ENCODE measurements around the gene MAD1L1. TPM values are rescaled to one million over a fixed set of nuclear protein-coding genes. Genes with fewer than 3 reads are reported as not detected.

The MAD1L1 gene
- total and polyA plus RNA-seq, 2 of the 8 experiments (the other 6 are each of a cell fraction or from before 2014, with no cell fraction given): 40.4 to 44.6 TPM

DNA sequence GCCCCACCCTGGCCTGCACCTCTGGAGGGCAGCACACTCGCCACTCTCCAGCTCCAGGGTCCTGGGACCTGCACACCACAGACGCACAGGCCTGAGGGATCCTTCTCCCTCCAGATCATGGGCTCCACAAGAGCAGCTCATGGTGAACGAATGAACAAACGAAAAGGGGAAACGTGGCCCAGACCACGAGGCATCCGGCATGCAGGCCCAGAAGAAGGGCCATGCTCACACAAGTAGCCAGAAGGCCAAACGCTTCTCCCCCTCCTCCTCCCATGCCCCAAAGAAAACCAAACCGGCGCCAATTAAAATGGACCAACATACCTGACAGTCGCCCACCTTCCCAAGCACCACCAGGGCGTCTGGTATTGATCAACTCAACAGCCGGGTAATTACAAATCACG, 30.4 kb downstream of the MAD1L1 start:
- Histone ChIP-seq H3K79me2 (ENCODE audit: control insufficient read depth in 1 of 2, insufficient read depth in 2 of 2, low read length in 2 of 2) (peaks cover 0 to 3% of the 10 kb centered on the region in 2 experiments; a peak in 1 of 4 replicates), H3K23ac (ENCODE audit: insufficient read length) (no peak overlapping the region), H3K4me2 (ENCODE audit: insufficient read depth in 1 of 2, low read depth in 2 of 2, low read length in 2 of 2) (no peak overlapping the region), H3K56ac (replicated peaks; ENCODE audit: insufficient read length, low read depth, low read length) (no peak overlapping the region), H2BK15ac (ENCODE audit: low read length) (no peak overlapping the region), H3K27ac (ENCODE audit: low read depth, low read length) (no peak overlapping the region), H4K91ac (replicated peaks; ENCODE audit: insufficient read length, low read length) (no peak overlapping the region), H3K4ac (replicated peaks; ENCODE audit: insufficient read length, low read depth, low read length) (no peak overlapping the region), H2AFZ (ENCODE audit: low read length) (no peak overlapping the region), H3K27me3 (replicated peaks in 1 of 4; ENCODE audit: control insufficient read depth in 3 of 4, extremely low read depth in 1 of 4, insufficient read depth in 3 of 4, low read length in 3 of 4) (no peaks in the 10 kb centered on the region), H3K9me3 (ENCODE audit: insufficient read depth in 2 of 2, low read depth in 1 of 2, low read length in 1 of 2) (no peaks in the 10 kb centered on the region), H3K4me1 (replicated peaks in 1 of 4; ENCODE audit: control insufficient read depth in 3 of 4, insufficient read depth in 4 of 4, low read length in 3 of 4) (no peaks in the 10 kb centered on the region), H2BK20ac (ENCODE audit: low read length) (no peak overlapping the region), H3K9ac (replicated peaks in 1 of 4; ENCODE audit: extremely low read depth in 1 of 4, low read depth in 3 of 4, low read length in 3 of 4) (no peak overlapping the region), H4K8ac (ENCODE audit: extremely low read depth, insufficient read depth, low read length) (peak overlapping the region; percentile 3; the same call in 1 of the 2 replicates), H2BK5ac (ENCODE audit: low read depth, low read length) (no peak overlapping the region), H2BK120ac (replicated peaks; ENCODE audit: low read depth, low read length) (no peak overlapping the region), H3K79me1 (ENCODE audit: low read depth, low read length) (peaks cover 4% of the 10 kb centered on the region), H3K18ac (ENCODE audit: extremely low read depth, low read length) (no peak overlapping the region), H3K23me2 (ENCODE audit: low read depth, low read length) (no peaks in the 10 kb centered on the region), H4K20me1 (replicated peaks in 1 of 2; ENCODE audit: control insufficient read depth in 1 of 2, insufficient read depth in 2 of 2, low read length in 2 of 2) (peaks cover 9 to 15% of the 10 kb centered on the region in 2 experiments), H3K4me3 (ENCODE audit: extremely low read depth in 1 of 4, insufficient read depth in 2 of 4, low read depth in 3 of 4, low read length in 4 of 4) (no peak overlapping the region), H3K14ac (ENCODE audit: insufficient read length) (no peak overlapping the region), H2BK12ac (ENCODE audit: low read depth, low read length) (no peak overlapping the region), H4K5ac (ENCODE audit: insufficient read length, low read depth, low read length) (no peak overlapping the region), H2AK5ac (ENCODE audit: low read depth, low read length) (no peak overlapping the region), H3K36me3 (ENCODE audit: control insufficient read depth in 2 of 4, insufficient read depth in 4 of 4, low read length in 3 of 4) (peaks cover 3 to 17% (median 8%) of the 10 kb centered on the region in 4 experiments; a peak in 6 of 8 replicates)
- FAIRE-seq (no peak), DNase-seq (ENCODE audit: low read depth in 1 of 2, low spot score in 2 of 2) (no peak)
- WGBS, 2 experiments (ENCODE audit: extremely low coverage in 1 of 2, insufficient coverage in 1 of 2, insufficient read length in 1 of 2, insufficient replicate concordance in 2 of 2, low coverage in 1 of 2, low lambda C conversion rate in 2 of 2, missing lambda C conversion rate in 1 of 2): 90% methylated on average over 11 of the region's 14 CpGs; no CpG with 5 or more reads in 1 of the 2 experiments
- POLR2A ChIA-PET (ENCODE audit: partially characterized antibody): interaction anchor here (0.6 to 1.2 kb wide), 4 partner anchors 11 to 48 kb away, joined by 3 to 4 read pairs (median 3); partner anchors contain the start of gene MAD1L1
- CTCF ChIA-PET (ENCODE audit: partially characterized antibody): interaction anchor here (0.8 to 2.6 kb wide), 6 partner anchors 11 to 632 kb away, joined by 3 to 8 read pairs (median 3); partner anchors contain the start of gene PSMG3
- TF ChIP-seq JUND (IDR thresholded peaks at IDR 0.05; ENCODE audit: low read length) (no peak), POLR2A (IDR thresholded peaks at IDR 0.05; ENCODE audit: control extremely low read depth in 1 of 2, low read depth in 2 of 2, low read length in 2 of 2) (no peak), HDAC2 (IDR thresholded peaks at IDR 0.05; ENCODE audit: borderline replicate concordance in 1 of 2, low read depth in 2 of 2, low read length in 2 of 2) (no peak), KDM5A (IDR thresholded peaks at IDR 0.05; ENCODE audit: low read length) (no peak), RNF2 (IDR thresholded peaks at IDR 0.05; ENCODE audit: borderline replicate concordance, low read depth, low read length, missing control alignments, poor library complexity, severe bottlenecking) (no peak), RBBP5 (IDR thresholded peaks at IDR 0.05; ENCODE audit: borderline replicate concordance, low read depth, low read length) (no peak), SIN3A (conservative IDR thresholded peaks at IDR 0.05 in 1 of 2, IDR thresholded peaks at IDR 0.05 in 1 of 2; ENCODE audit: low read depth in 1 of 2, low read length in 2 of 2) (no peak), EGR1 (IDR thresholded peaks at IDR 0.05; ENCODE audit: borderline replicate concordance, low read depth, low read length) (no peak), GTF2F1 (IDR thresholded peaks at IDR 0.05; ENCODE audit: borderline replicate concordance, low read depth, low read length) (no peak), EP300 (IDR thresholded peaks at IDR 0.05; ENCODE audit: borderline replicate concordance in 1 of 2, low read depth in 2 of 2, low read length in 2 of 2) (no peak), SIX5 (IDR thresholded peaks at IDR 0.05; ENCODE audit: low read depth, low read length) (no peak), RAD21 (IDR thresholded peaks at IDR 0.05 in 1 of 2, conservative IDR thresholded peaks at IDR 0.05 in 1 of 2; ENCODE audit: low read depth in 2 of 2, low read length in 2 of 2) (no peak)
